Jurkat, Clone E6-1 (cell line): Measurements from ENCODE around the gene RETREG2. TPM values are rescaled to one million over a fixed set of nuclear protein-coding genes. Genes with fewer than 3 reads are reported as not detected.
A peak's percentile ranks its signal among the peaks of the same experiment; 100 is the strongest.

Source experiments
- DNase-seq: peaks from one replicate; pipeline ENCODE4 v3.0.0-alpha.2; 2011; ENCODE audit warnings: low read depth, low spot score
- H3K4me3 ChIP-seq: 2 replicates; pipeline ENCODE4 v1.5.1; 2011; ENCODE audit warnings: mild to moderate bottlenecking, low read length, control low read depth, moderate library complexity
- polyA plus RNA-seq: library from polyadenylated mRNA; unstranded; fragments of >200 nt; gene quantifications from one replicate; pipeline ENCODE4 v1.2.1, GENCODE V29; 2012; ENCODE audit warnings: missing spikeins; ENCODE audit not compliant: insufficient read length, insufficient read depth

The RETREG2 gene
- 56.6 TPM for polyA plus RNA-seq

- peak; percentile 84 for DNase-seq
- peak within 1 kb of the TSS; percentile 90 for H3K4me3 ChIP-seq
Observed at GRCh38 chr2:219177552-219178376, at the start of gene RETREG2. RETREG2 (plus strand) TSS chr2:219178275; CDS start chr2:219178353, 78 bp downstream.

GRCh38 chr2:219128396-219128795, 49.7 kb upstream of the RETREG2 start:
- H3K4me3 ChIP-seq, result no peak overlapping the region
- DNase-seq, result no peak

GRCh38 chr2:219129589-219129988, 48.5 kb upstream of the RETREG2 start:
- DNase-seq, result no peak
- no peak overlapping the region for H3K4me3 ChIP-seq

GRCh38 chr2:219131327-219131726, 46.7 kb upstream of the RETREG2 start:
- no peak for DNase-seq
- no peak overlapping the region for H3K4me3 ChIP-seq

- no peak overlapping the region for H3K4me3 ChIP-seq
- no peak for DNase-seq
Observed at GRCh38 chr2:219131744-219132143, 46.3 kb upstream of the RETREG2 start.

- no peak for DNase-seq
- no peak overlapping the region for H3K4me3 ChIP-seq
Observed at GRCh38 chr2:219133976-219134375, 44.1 kb upstream of the RETREG2 start.

- DNase-seq, result no peak
- no peak overlapping the region for H3K4me3 ChIP-seq
Observed at GRCh38 chr2:219140722-219141121, 37.4 kb upstream of the RETREG2 start.

GRCh38 chr2:219142329-219142728, 35.7 kb upstream of the RETREG2 start:
- no peak overlapping the region for H3K4me3 ChIP-seq
- no peak for DNase-seq

- DNase-seq, result no peak
- H3K4me3 ChIP-seq, result no peak overlapping the region
Observed at GRCh38 chr2:219149667-219150066, 28.4 kb upstream of the RETREG2 start.

- H3K4me3 ChIP-seq, result no peak overlapping the region
- peak; percentile 64 for DNase-seq
Observed at GRCh38 chr2:219155054-219155644, 22.9 kb upstream of the RETREG2 start.

- no peak for DNase-seq
- H3K4me3 ChIP-seq, result no peak overlapping the region
Observed at GRCh38 chr2:219157396-219157795, 20.7 kb upstream of the RETREG2 start.

- no peak overlapping the region for H3K4me3 ChIP-seq
- no peak for DNase-seq
Observed at GRCh38 chr2:219158025-219158424, 20.1 kb upstream of the RETREG2 start.

GRCh38 chr2:219158586-219158985, 19.5 kb upstream of the RETREG2 start:
- H3K4me3 ChIP-seq, result no peak overlapping the region
- DNase-seq, result no peak

GRCh38 chr2:219159771-219160185, 18.3 kb upstream of the RETREG2 start:
- peak overlapping the region; percentile 69 for H3K4me3 ChIP-seq
- DNase-seq, result no peak

GRCh38 chr2:219160186-219161017, 17.7 kb upstream of the RETREG2 start, which contains the start of gene NHEJ1:
NHEJ1 (minus strand) TSS chr2:219160815; CDS start chr2:219158362, 2,453 bp downstream.
- H3K4me3 ChIP-seq, result peak within 1 kb of the TSS; percentile 69
- DNase-seq, result peak; percentile 80

GRCh38 chr2:219161097-219161496, 17.0 kb upstream of the RETREG2 start:
- H3K4me3 ChIP-seq, result peak overlapping the region; percentile 69

GRCh38 chr2:219163156-219163555, 14.9 kb upstream of the RETREG2 start:
- H3K4me3 ChIP-seq, result no peak overlapping the region
- DNase-seq, result no peak

More at GRCh38 chr2:219161097-219161496, 17.0 kb upstream of the RETREG2 start:
- DNase-seq, result no peak

- no peak for DNase-seq
- no peak overlapping the region for H3K4me3 ChIP-seq
Observed at GRCh38 chr2:219165058-219165911, 12.8 kb upstream of the RETREG2 start.

- no peak overlapping the region for H3K4me3 ChIP-seq
- DNase-seq, result no peak
Observed at GRCh38 chr2:219167997-219168396, 10.1 kb upstream of the RETREG2 start.
